T1000 (cell line): ENCODE results near the gene CCAR1.
"Not testable (repeated sequence)": the region's sequence is repeated elsewhere in the genome, so short reads cannot be mapped to it uniquely, and the experiment has no call there.

Experiments
- DNase-seq: peaks from one replicate; lab custom pipeline; 2025; ENCODE audit warnings: mixed read lengths; lab: John Stamatoyannopoulos, UW

The CCAR1 gene

GRCh38 chr10:68759223-68759863, 38.3 kb downstream of the CCAR1 start:
- no peak for DNase-seq

GRCh38 chr10:68759967-68760366, 38.9 kb downstream of the CCAR1 start:
- no peak for DNase-seq

GRCh38 chr10:68767407-68767806, 46.4 kb downstream of the CCAR1 start:
- DNase-seq: not testable (repeated sequence)

GRCh38 chr10:68781613-68782574, 60.9 kb downstream of the CCAR1 start:
- DNase-seq: no peak

GRCh38 chr10:68784476-68784875, 63.4 kb downstream of the CCAR1 start:
- no peak for DNase-seq

GRCh38 chr10:68787813-68788212, 66.8 kb downstream of the CCAR1 start:
- DNase-seq: no peak

GRCh38 chr10:68790476-68790875, 69.4 kb downstream of the CCAR1 start:
- DNase-seq: no peak

GRCh38 chr10:68792115-68792514, 71.1 kb downstream of the CCAR1 start:
- DNase-seq: no peak

GRCh38 chr10:68795886-68796532, 75.0 kb downstream of the CCAR1 start:
- DNase-seq: no peak

- no peak for DNase-seq
Observed at GRCh38 chr10:68796605-68797004, 75.6 kb downstream of the CCAR1 start.

GRCh38 chr10:68800211-68800610, 79.2 kb downstream of the CCAR1 start:
- DNase-seq: no peak

- DNase-seq: no peak
Observed at GRCh38 chr10:68804692-68805091, 83.7 kb downstream of the CCAR1 start.

- not testable (repeated sequence) for DNase-seq
Observed at GRCh38 chr10:68810830-68811229, 89.8 kb downstream of the CCAR1 start.

GRCh38 chr10:68811314-68812009, 90.4 kb downstream of the CCAR1 start:
- no peak for DNase-seq

GRCh38 chr10:68812420-68812819, 91.4 kb downstream of the CCAR1 start:
- DNase-seq: no peak

GRCh38 chr10:68813559-68813958, 92.5 kb downstream of the CCAR1 start:
- no peak for DNase-seq

- DNase-seq: no peak
Observed at GRCh38 chr10:68816796-68817412, 95.9 kb downstream of the CCAR1 start.

GRCh38 chr10:68820359-68820758, 99.3 kb downstream of the CCAR1 start:
- not testable (repeated sequence) for DNase-seq

GRCh38 chr10:68822626-68823025, 101.6 kb downstream of the CCAR1 start:
- DNase-seq: not testable (repeated sequence)

- DNase-seq: peak; percentile 53
Observed at GRCh38 chr10:68826764-68827591, 105.9 kb downstream of the CCAR1 start, which contains the start of gene STOX1. Gene STOX1, plus strand, starts transcription at chr10:68827531. Its CDS starts 93 bp downstream, at chr10:68827624.

- DNase-seq: not testable (repeated sequence)
Observed at GRCh38 chr10:68827592-68827959, 106.5 kb downstream of the CCAR1 start.
